ENCODE data around the gene BRI3.

DNA sequence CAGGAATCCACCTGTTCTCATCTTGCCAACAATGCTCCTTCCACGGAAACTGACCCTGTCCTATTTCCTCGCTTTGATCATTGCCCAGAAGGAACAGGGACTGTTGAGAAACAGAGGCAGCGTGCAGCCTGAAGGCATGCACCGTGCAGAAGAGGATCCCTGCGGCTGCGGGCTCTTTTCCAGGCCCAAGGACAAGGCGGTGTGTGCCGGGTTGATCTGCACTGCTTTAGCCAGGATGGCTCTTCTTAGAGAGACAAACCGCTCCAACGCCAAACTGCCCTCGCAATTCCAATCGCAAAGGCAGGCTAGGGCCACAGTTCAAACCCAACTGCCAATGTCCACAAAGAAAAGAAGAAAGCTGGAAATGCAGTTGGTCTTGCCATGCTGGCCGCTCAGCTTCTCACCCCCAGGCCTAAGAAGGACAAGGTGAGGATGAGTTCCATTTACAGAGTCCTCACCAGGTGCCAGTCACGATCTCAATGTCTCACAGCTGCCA, 26.5 kb downstream of the BRI3 start:
- no peak for TF ChIP-seq POLR2AphosphoS5 (IDR thresholded peaks at IDR 0.05; ENCODE audit: low read depth, low read length)
- no peak for TF ChIP-seq POLR2A (IDR thresholded peaks at IDR 0.05; ENCODE audit: low read depth, low read length)

Data from GM12892 (cell line).